A673 (cell line): ENCODE measurements around the gene GUCY2F.

ENCODE experiments used
- CTCF ChIP-seq: fragments of 300-800, 200-600 bp; sonication (generic); conservative IDR thresholded peaks from 2 replicates; pipeline ENCODE4 v1.5.1; 2017; ENCODE audit warnings: low read depth, mild to moderate bottlenecking, antibody characterized with exemption, low read length, moderate library complexity, mixed read lengths
- EZH2 ChIP-seq: fragments of 200-600 bp; sonication (generic); IDR thresholded peaks from 2 replicates; pipeline ENCODE4 v1.6.1; 2017; ENCODE audit warnings: borderline replicate concordance, low read depth, mild to moderate bottlenecking, mixed read lengths, antibody characterized with exemption, low read length; ENCODE audit not compliant: poor library complexity, severe bottlenecking

- TF ChIP-seq CTCF (peak; percentile 72), EZH2 (no peak)
Measured at GRCh38 chrX:109475174-109475891, 6.6 kb downstream of the GUCY2F start.
